Measurements from ENCODE around the gene DCUN1D1. TPM values are rescaled to one million over a fixed set of nuclear protein-coding genes. Genes with fewer than 3 reads are reported as not detected.

Gene DCUN1D1
- total and polyA plus RNA-seq, 2 of the 8 experiments (the other 6 are each of a cell fraction or from before 2014, with no cell fraction given) = 6.8 to 70.3 TPM

DNA sequence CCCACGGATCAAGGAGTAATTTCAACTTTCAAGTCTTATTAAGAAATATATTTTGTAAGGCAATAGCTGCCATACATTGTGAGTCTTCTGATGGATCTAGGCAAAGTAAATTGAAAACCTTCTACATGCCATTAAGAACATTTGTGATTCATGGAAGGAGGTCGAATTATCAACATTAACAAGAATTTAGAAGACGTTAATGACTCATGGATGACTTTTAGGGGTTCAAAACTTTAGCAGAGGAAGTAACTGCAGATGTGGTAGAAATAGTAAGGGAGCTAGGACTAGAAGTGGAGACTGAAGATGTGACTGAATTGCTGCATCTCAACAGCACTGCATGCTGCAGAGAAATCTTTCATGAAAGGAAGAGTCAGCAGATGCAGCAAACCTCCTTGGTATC, 48.1 kb upstream of the DCUN1D1 start:
- Histone ChIP-seq H3K9me3 (ENCODE audit: insufficient read depth in 2 of 2, low read depth in 1 of 2, low read length in 1 of 2) (no peaks in the 10 kb centered on the region), H3K14ac (ENCODE audit: insufficient read length) (no peak overlapping the region), H4K8ac (ENCODE audit: extremely low read depth, insufficient read depth, low read length) (no peak overlapping the region), H3K27me3 (replicated peaks in 1 of 4; ENCODE audit: control insufficient read depth in 3 of 4, extremely low read depth in 1 of 4, insufficient read depth in 3 of 4, low read length in 3 of 4) (no peaks in the 10 kb centered on the region), H3K27ac (ENCODE audit: low read depth, low read length) (no peak overlapping the region), H3K4me2 (ENCODE audit: insufficient read depth in 1 of 2, low read depth in 2 of 2, low read length in 2 of 2) (no peak overlapping the region), H3K23me2 (ENCODE audit: low read depth, low read length) (no peaks in the 10 kb centered on the region), H3K79me1 (ENCODE audit: low read depth, low read length) (no peaks in the 10 kb centered on the region), H2BK12ac (ENCODE audit: low read depth, low read length) (no peak overlapping the region), H3K23ac (ENCODE audit: insufficient read length) (no peak overlapping the region), H2BK15ac (ENCODE audit: low read length) (no peak overlapping the region), H2BK5ac (ENCODE audit: low read depth, low read length) (no peak overlapping the region), H3K4me1 (replicated peaks in 1 of 4; ENCODE audit: control insufficient read depth in 3 of 4, insufficient read depth in 4 of 4, low read length in 3 of 4) (no peaks in the 10 kb centered on the region), H3K9ac (replicated peaks in 1 of 4; ENCODE audit: extremely low read depth in 1 of 4, low read depth in 3 of 4, low read length in 3 of 4) (no peak overlapping the region), H4K5ac (ENCODE audit: insufficient read length, low read depth, low read length) (no peak overlapping the region), H3K36me3 (ENCODE audit: control insufficient read depth in 2 of 4, insufficient read depth in 4 of 4, low read length in 3 of 4) (peaks cover 2 to 20% (median 17%) of the 10 kb centered on the region in 4 experiments; a peak in 6 of 8 replicates), H3K56ac (replicated peaks; ENCODE audit: insufficient read length, low read depth, low read length) (no peak overlapping the region), H4K20me1 (replicated peaks in 1 of 2; ENCODE audit: control insufficient read depth in 1 of 2, insufficient read depth in 2 of 2, low read length in 2 of 2) (peaks cover 2 to 3% of the 10 kb centered on the region in 2 experiments), H2BK120ac (replicated peaks; ENCODE audit: low read depth, low read length) (no peak overlapping the region), H3K4ac (replicated peaks; ENCODE audit: insufficient read length, low read depth, low read length) (no peak overlapping the region), H3K18ac (ENCODE audit: extremely low read depth, low read length) (no peak overlapping the region), H3K79me2 (ENCODE audit: control insufficient read depth in 1 of 2, insufficient read depth in 2 of 2, low read length in 2 of 2) (no peaks in the 10 kb centered on the region), H2AK5ac (ENCODE audit: low read depth, low read length) (no peak overlapping the region), H2BK20ac (ENCODE audit: low read length) (no peak overlapping the region), H3K4me3 (ENCODE audit: extremely low read depth in 1 of 4, insufficient read depth in 2 of 4, low read depth in 3 of 4, low read length in 4 of 4) (no peak overlapping the region), H4K91ac (replicated peaks; ENCODE audit: insufficient read length, low read length) (no peak overlapping the region), H2AFZ (ENCODE audit: low read length) (no peak overlapping the region)
- CTCF ChIA-PET (ENCODE audit: partially characterized antibody) = no interaction called here
- no peak for DNase-seq (ENCODE audit: low read depth in 1 of 2, low spot score in 2 of 2)
- no peak for FAIRE-seq
- WGBS, 2 experiments (ENCODE audit: extremely low coverage in 1 of 2, insufficient coverage in 1 of 2, insufficient read length in 1 of 2, insufficient replicate concordance in 2 of 2, low coverage in 1 of 2, low lambda C conversion rate in 2 of 2, missing lambda C conversion rate in 1 of 2) = 67% methylated on average over 3 of the region's 3 CpGs; no CpG with 5 or more reads in 1 of the 2 experiments
- POLR2A ChIA-PET (ENCODE audit: partially characterized antibody) = interaction anchor here (0.7 kb wide), 1 partner anchor 291 kb away, joined by 3 read pairs; no protein-coding TSS in a partner anchor
- TF ChIP-seq NANOG (IDR thresholded peaks at IDR 0.05; ENCODE audit: insufficient read depth, low read depth, low read length, poor library complexity, severe bottlenecking) (no peak), SUZ12 (IDR thresholded peaks at IDR 0.05; ENCODE audit: low read length) (no peak), TAF1 (IDR thresholded peaks at IDR 0.05; ENCODE audit: low read depth, low read length) (no peak), RFX5 (IDR thresholded peaks at IDR 0.05; ENCODE audit: borderline replicate concordance, low read depth, low read length) (no peak), EP300 (IDR thresholded peaks at IDR 0.05; ENCODE audit: borderline replicate concordance in 1 of 2, low read depth in 2 of 2, low read length in 2 of 2) (no peak), KDM5A (IDR thresholded peaks at IDR 0.05; ENCODE audit: low read length) (no peak), BCL11A (IDR thresholded peaks at IDR 0.05; ENCODE audit: low read depth in 2 of 2, low read length in 2 of 2) (no peak), SRF (IDR thresholded peaks at IDR 0.05; ENCODE audit: low read depth, low read length) (no peak), BRCA1 (IDR thresholded peaks at IDR 0.05; ENCODE audit: low read depth, low read length) (no peak)
- TF ChIP-seq, protein P1, sequence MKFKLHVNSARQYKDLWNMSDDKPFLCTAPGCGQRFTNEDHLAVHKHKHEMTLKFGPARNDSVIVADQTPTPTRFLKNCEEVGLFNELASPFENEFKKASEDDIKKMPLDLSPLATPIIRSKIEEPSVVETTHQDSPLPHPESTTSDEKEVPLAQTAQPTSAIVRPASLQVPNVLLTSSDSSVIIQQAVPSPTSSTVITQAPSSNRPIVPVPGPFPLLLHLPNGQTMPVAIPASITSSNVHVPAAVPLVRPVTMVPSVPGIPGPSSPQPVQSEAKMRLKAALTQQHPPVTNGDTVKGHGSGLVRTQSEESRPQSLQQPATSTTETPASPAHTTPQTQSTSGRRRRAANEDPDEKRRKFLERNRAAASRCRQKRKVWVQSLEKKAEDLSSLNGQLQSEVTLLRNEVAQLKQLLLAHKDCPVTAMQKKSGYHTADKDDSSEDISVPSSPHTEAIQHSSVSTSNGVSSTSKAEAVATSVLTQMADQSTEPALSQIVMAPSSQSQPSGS (IDR thresholded peaks at IDR 0.05; ENCODE audit: low read length) = no peak
- TF ChIP-seq, protein P2, sequence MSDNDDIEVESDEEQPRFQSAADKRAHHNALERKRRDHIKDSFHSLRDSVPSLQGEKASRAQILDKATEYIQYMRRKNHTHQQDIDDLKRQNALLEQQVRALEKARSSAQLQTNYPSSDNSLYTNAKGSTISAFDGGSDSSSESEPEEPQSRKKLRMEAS (IDR thresholded peaks at IDR 0.05) = no peak
- TF ChIP-seq, protein P3, sequence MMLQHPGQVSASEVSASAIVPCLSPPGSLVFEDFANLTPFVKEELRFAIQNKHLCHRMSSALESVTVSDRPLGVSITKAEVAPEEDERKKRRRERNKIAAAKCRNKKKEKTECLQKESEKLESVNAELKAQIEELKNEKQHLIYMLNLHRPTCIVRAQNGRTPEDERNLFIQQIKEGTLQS (IDR thresholded peaks at IDR 0.05; ENCODE audit: insufficient read depth, low read depth, low read length) = no peak
